ENCODE results near the gene TCF4. TPM values are rescaled to one million over a fixed set of nuclear protein-coding genes. Genes with fewer than 3 reads are reported as not detected.

The TCF4 gene
- total and polyA plus RNA-seq, 10 donors = 14.6 to 200 (median 153) TPM

DNA sequence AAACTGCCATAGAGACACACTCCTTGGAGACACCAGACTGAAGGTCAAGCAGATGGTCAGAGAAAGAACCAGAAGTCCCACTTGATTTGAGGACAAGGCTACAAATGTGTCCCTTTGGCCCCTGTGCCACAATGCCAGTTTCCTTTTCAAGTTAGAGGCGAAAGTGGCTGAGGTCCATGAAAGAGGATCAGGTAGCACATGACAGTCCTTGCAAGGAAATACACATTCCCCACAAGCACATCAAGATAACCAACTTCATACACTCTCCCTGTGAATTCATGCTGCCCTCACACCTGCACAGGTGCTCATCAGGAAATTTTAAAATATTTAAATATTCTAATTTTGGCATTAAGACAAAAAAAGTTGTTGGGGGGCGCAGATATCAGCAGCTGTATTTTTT is 218.6 kb downstream of the TCF4 start:
- Histone ChIP-seq H3K27ac (no peak overlapping the region), H3K4me1 (no peaks in the 10 kb centered on the region), H3K36me3 (no peaks in the 10 kb centered on the region), H3K27me3 (replicated peaks in 1 of 7) (no peaks in the 10 kb centered on the region), H3K4me3 (no peak overlapping the region), H3K9me3 (peaks cover 0 to 11% (median 9%) of the 10 kb centered on the region in 8 donors)
- WGBS, 5 donors = 86 to 91% (median 89%) methylated on average over 2 of the region's 2 CpGs
- DNase-seq = no peak
- no peak for TF ChIP-seq POLR2AphosphoS5 (IDR thresholded peaks at IDR 0.05)
- no peak for TF ChIP-seq CTCF (IDR thresholded peaks at IDR 0.05 in 8 of 11, conservative IDR thresholded peaks at IDR 0.05 in 3 of 11)
- no peak for TF ChIP-seq POLR2A (IDR thresholded peaks at IDR 0.05)
- intact Hi-C loops (cut with DNase I; ENCODE audit: low total_unique reads) = no loop called here

DNA sequence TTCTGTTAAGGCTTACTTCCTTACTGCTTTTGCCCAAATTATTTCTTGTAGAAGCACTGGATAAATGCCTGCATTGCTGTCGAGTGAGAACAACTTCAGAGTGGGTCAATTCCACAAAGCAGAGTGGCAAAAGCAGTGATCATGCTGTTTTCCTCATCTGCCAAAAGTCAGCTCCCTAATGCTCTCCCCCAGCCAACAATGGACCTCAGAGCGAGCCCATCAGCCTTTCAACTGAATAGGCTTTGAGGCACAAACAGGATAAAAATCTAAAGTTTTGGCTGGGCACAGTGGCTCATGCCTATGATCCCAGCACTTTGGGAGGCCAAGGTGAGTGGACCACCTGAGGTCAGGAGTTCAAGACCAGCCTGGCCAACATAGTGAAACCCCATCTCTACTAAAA is 222.7 kb downstream of the TCF4 start:
- no peaks in the 10 kb centered on the region for H3K27me3 ChIP-seq (replicated peaks in 1 of 7)
- no peaks in the 10 kb centered on the region for H3K36me3 ChIP-seq
- H3K4me1 ChIP-seq = no peaks in the 10 kb centered on the region
- DNase-seq = no peak
- WGBS, 5 donors = 72 to 98% (median 85%) methylated on average over 2 of the region's 2 CpGs
- H3K9me3 ChIP-seq = no peaks in the 10 kb centered on the region
- intact Hi-C loops (cut with DNase I; ENCODE audit: low total_unique reads) = no loop called here
- TF ChIP-seq CTCF (IDR thresholded peaks at IDR 0.05 in 8 of 11, conservative IDR thresholded peaks at IDR 0.05 in 3 of 11) = no peak
- no peak overlapping the region for H3K4me3 ChIP-seq
- no peak overlapping the region for H3K27ac ChIP-seq

DNA sequence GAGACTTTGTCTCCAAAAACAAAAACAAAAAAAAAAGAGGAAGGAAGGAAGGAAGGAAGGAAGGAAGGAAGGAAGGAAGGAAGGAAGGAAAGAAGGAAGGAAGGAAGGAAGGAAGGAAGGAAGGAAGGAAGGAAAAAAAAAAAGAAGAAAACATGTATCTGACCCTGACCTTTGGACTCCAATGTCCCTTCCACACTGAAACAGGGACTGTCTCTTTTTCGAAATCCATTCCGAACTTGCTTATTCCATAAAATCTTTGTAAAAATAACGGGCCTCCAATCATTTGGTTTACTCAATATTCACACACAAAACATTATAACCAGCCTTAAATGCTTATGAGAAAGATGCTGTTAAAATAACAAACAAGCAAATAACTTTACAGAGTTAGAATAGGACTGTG is 225.7 kb downstream of the TCF4 start:
- WGBS, 5 donors = 89 to 97% (median 95%) methylated on average over 3 of the region's 3 CpGs
- TF ChIP-seq POLR2AphosphoS5 (IDR thresholded peaks at IDR 0.05) = no peak
- TF ChIP-seq CTCF (IDR thresholded peaks at IDR 0.05 in 8 of 11, conservative IDR thresholded peaks at IDR 0.05 in 3 of 11) = no peak
- no peak for TF ChIP-seq POLR2A (IDR thresholded peaks at IDR 0.05)
- no peaks in the 10 kb centered on the region for H3K27me3 ChIP-seq (replicated peaks in 1 of 7)
- no peak for DNase-seq
- no peaks in the 10 kb centered on the region for H3K36me3 ChIP-seq
- no peaks in the 10 kb centered on the region for H3K9me3 ChIP-seq
- H3K27ac ChIP-seq = no peak overlapping the region
- H3K4me3 ChIP-seq = no peak overlapping the region
- no peaks in the 10 kb centered on the region for H3K4me1 ChIP-seq
- intact Hi-C loops (cut with DNase I; ENCODE audit: low total_unique reads) = no loop called here

DNA sequence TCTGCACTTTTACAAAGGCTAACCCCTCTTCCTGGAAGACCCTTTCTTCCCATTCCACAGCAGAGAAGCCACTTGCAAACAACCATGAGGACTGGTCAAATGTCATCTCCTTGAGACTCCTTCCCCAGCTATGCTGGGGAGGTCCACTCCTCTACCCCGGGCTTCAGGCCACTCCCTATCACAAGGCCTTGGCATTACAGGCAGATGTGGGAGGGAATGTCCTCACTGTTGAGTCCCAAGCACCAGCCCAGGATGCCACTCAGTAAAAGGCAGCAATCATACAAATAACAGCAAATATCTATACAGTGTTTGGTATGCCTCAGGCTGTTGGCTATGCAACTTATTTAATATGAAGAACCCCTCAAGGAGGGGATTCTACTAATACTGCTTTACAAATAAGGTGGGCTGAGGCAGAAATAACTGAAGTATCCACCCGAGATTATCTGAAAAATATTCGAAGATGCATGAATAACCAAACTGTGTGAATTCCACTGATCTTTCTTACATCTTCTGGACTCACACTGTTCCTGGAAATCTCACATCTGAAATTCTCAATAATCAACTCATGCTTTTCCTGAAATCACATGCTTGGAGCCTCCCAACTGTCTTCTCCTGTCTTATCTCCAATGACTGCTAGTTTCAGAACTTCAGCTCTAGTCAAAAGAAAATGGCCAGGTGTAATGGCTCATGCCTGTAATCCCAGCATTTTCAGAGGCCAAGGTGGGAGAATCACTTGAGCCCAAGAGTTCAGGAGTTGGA is 226.3 kb downstream of the TCF4 start:
- no peak for TF ChIP-seq POLR2A (IDR thresholded peaks at IDR 0.05)
- no peak for TF ChIP-seq POLR2AphosphoS5 (IDR thresholded peaks at IDR 0.05)
- TF ChIP-seq CTCF (IDR thresholded peaks at IDR 0.05 in 8 of 11, conservative IDR thresholded peaks at IDR 0.05 in 3 of 11) = no peak
- 84 to 93% (median 89%) methylated on average over 3 of the region's 3 CpGs for WGBS, 5 donors
- intact Hi-C loops (cut with DNase I; ENCODE audit: low total_unique reads) = no loop called here

More for the DNA sequence above, 226.3 kb downstream of the TCF4 start:
- H3K4me3 ChIP-seq = no peak overlapping the region
- no peak for DNase-seq
- no peaks in the 10 kb centered on the region for H3K36me3 ChIP-seq
- no peaks in the 10 kb centered on the region for H3K4me1 ChIP-seq
- no peak overlapping the region for H3K27ac ChIP-seq
- no peaks in the 10 kb centered on the region for H3K9me3 ChIP-seq
- H3K27me3 ChIP-seq (replicated peaks in 1 of 7) = no peaks in the 10 kb centered on the region

Data from spleen (tissue), 11 donors.